Liver (tissue), 9 donors: ENCODE results near the gene S100A11. TPM values are rescaled to one million over a fixed set of nuclear protein-coding genes. Genes with fewer than 3 reads are reported as not detected.
A peak's percentile ranks its signal among the peaks of the same experiment; 100 is the strongest.

ENCODE experiments used
- DNase-seq: peaks from one replicate; pipeline ENCODE4 v3.0.0-alpha.2; 2017; ENCODE audit warnings: low spot score
- H3K27ac ChIP-seq, 2 donors: one replicate each; pipeline ENCODE4 v1.7.0; 2013; ENCODE audit warnings: inconsistent platforms in 2 of 2, low read length in 2 of 2, control low read depth in 1 of 2, low read depth in 1 of 2, mild to moderate bottlenecking in 1 of 2
- H3K27me3 ChIP-seq, 4 donors: one replicate each; pipeline versions ENCODE4 v1.6.1 to v1.7.0; 2013; ENCODE audit warnings: low read length in 3 of 4, inconsistent platforms in 1 of 4, mild to moderate bottlenecking in 1 of 4, moderate library complexity in 1 of 4; ENCODE audit not compliant: control insufficient read depth in 4 of 4, insufficient read depth in 4 of 4
- H3K36me3 ChIP-seq, 4 donors: one replicate each; pipeline versions ENCODE4 v1.6.1 to v1.7.0; 2013; ENCODE audit warnings: low read length in 3 of 4, mild to moderate bottlenecking in 3 of 4, low read depth in 1 of 4, moderate library complexity in 1 of 4; ENCODE audit not compliant: control insufficient read depth in 4 of 4, insufficient read depth in 3 of 4
- H3K4me1 ChIP-seq, 4 donors: one replicate each; pipeline versions ENCODE4 v1.6.1 to v1.7.0; 2013; ENCODE audit warnings: low read length in 3 of 4, mild to moderate bottlenecking in 3 of 4, moderate library complexity in 1 of 4; ENCODE audit not compliant: control insufficient read depth in 4 of 4, insufficient read depth in 4 of 4
- H3K4me3 ChIP-seq, 3 donors: one replicate each; pipeline versions ENCODE4 v1.6.1 to v1.7.0; 2013; ENCODE audit warnings: low read length in 3 of 3, control low read depth in 1 of 3, low read depth in 1 of 3, mild to moderate bottlenecking in 1 of 3
- H3K9ac ChIP-seq, 2 donors: one replicate each; pipeline ENCODE4 v1.7.0; 2013; ENCODE audit warnings: low read length in 2 of 2, mild to moderate bottlenecking in 2 of 2, moderate library complexity in 2 of 2, control low read depth in 1 of 2, low read depth in 1 of 2
- H3K9me3 ChIP-seq, 4 donors: one replicate each; pipeline versions ENCODE4 v1.6.1 to v1.7.0; 2013; ENCODE audit warnings: low read length in 3 of 4; ENCODE audit not compliant: control insufficient read depth in 4 of 4
- CTCF ChIP-seq: fragments of 150-350 bp; IDR thresholded peaks from 2 replicates; pipeline ENCODE4 v1.5.1; 2017; ENCODE audit warnings: improper control_type of control experiment, low read depth, low read length; ENCODE audit not compliant: missing input control
- EGR1 ChIP-seq, 2 donors: IDR thresholded peaks; 2 replicates each; pipeline ENCODE4 v1.6.1; 2016 to 2018; ENCODE audit warnings: antibody characterized with exemption in 2 of 2, low read depth in 2 of 2
- GABPA ChIP-seq, 2 donors: IDR thresholded peaks in 1 of 2; conservative IDR thresholded peaks in 1 of 2; 2 replicates each; pipeline ENCODE4 v1.6.1; 2016; ENCODE audit warnings: antibody characterized with exemption in 2 of 2, mild to moderate bottlenecking in 1 of 2, moderate library complexity in 1 of 2
- HNF4A ChIP-seq, 2 donors: conservative IDR thresholded peaks; 2 replicates each; pipeline ENCODE4 v1.6.1; 2016; ENCODE audit warnings: antibody characterized with exemption in 2 of 2, mild to moderate bottlenecking in 2 of 2
- HNF4G ChIP-seq: IDR thresholded peaks from 2 replicates; pipeline ENCODE4 v1.6.1; 2016; ENCODE audit warnings: antibody characterized with exemption
- NR2F2 ChIP-seq: IDR thresholded peaks from 2 replicates; pipeline ENCODE4 v1.6.1; 2016; ENCODE audit warnings: antibody characterized with exemption
- RAD21 ChIP-seq, 2 donors: IDR thresholded peaks; 2 replicates each; pipeline ENCODE4 v1.6.1; 2016; ENCODE audit warnings: antibody characterized with exemption in 2 of 2, mild to moderate bottlenecking in 2 of 2
- REST ChIP-seq: IDR thresholded peaks from 2 replicates; pipeline ENCODE4 v1.6.1; 2016; ENCODE audit warnings: antibody characterized with exemption, mild to moderate bottlenecking
- WGBS: extraction: QIAGEN DNeasy Blood & Tissue Kit; methylation state at CpG from one replicate; pipeline ENCODE4 v1.1.7; 2013; 5-methylcytosine and 5-hydroxymethylcytosine counted together
- polyA plus RNA-seq, 2 donors: library from polyadenylated mRNA; stranded (reverse) in 1 of 2; unstranded in 1 of 2; fragments of 200-250 nt in 1 of 2; fragments of >200 nt in 1 of 2; fragmentation: Nextera tagmentation in 1 of 2; extraction: Ambion mirVana in 1 of 2; gene quantifications; one replicate each; pipeline versions ENCODE4 v1.2.1 to v1.2.3, GENCODE V29; 2013 to 2015
- total RNA-seq, 2 donors: library from RNA; depleted of rRNA; stranded (reverse); fragments of >200 nt; gene quantifications; one replicate each; pipeline ENCODE4 v1.2.3, GENCODE V29; 2014
- TF ChIP-seq, protein P1 (sequence below): IDR thresholded peaks from 2 replicates; pipeline ENCODE4 v1.6.1; 2016; ENCODE audit warnings: antibody characterized with exemption
- donor health status: healthy.
- donor health status: healthy.
- donor health status: healthy.
- donor health status: healthy.
- donor health status: healthy.

Gene S100A11
- total and polyA plus RNA-seq, 4 donors, result 9.9 to 76.1 (median 31.0) TPM

DNA sequence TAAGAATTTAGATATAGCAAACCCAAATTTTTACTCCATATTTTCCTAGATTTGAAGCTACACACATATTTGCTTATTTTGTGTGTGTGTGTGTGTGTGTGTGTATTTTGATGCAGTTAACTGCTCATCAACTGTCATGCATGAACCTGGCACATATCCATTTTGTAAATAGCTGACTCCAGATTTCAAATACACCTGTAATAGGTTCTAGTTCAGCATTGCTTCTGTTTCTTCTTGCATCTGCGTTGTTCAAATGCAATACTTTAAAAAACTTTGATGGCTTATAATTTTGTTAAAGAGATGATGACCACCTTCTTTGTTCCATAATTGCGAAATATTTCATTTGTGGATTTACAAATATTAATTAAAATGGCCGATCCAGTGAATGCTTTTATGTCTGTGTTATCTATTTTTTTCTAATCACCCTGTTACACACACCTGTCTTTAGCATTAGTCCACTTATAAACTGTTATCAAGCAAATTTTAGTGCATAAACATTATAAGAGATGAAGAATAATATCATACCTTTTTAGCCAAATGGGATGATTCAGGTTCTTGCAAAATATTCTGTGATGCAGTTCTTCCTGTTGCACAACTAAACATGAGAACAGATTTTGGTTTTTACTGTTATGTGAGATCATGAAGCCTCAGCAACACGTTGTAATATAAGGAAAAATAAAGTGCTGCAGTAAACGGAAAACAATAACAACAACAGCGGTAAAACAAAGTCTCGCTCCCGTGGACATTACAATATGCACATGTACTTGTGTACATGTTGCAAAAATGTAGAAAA, 12.7 kb upstream of the S100A11 start:
- H3K4me3 ChIP-seq, result no peak overlapping the region
- H3K9me3 ChIP-seq, result peaks cover 0 to 6% (median 3%) of the 10 kb centered on the region in 4 donors
- H3K36me3 ChIP-seq, result no peaks in the 10 kb centered on the region
- no peak overlapping the region for H3K9ac ChIP-seq
- peaks cover 0 to 11% (median 4%) of the 10 kb centered on the region in 4 donors for H3K27me3 ChIP-seq
- H3K4me1 ChIP-seq, result no peaks in the 10 kb centered on the region
- no peak for DNase-seq
- WGBS, result 77% methylated on average over 8 of the region's 8 CpGs
- no peak for TF ChIP-seq RAD21 (IDR thresholded peaks at IDR 0.05)
- no peak for TF ChIP-seq REST
- no peak overlapping the region for H3K27ac ChIP-seq

DNA sequence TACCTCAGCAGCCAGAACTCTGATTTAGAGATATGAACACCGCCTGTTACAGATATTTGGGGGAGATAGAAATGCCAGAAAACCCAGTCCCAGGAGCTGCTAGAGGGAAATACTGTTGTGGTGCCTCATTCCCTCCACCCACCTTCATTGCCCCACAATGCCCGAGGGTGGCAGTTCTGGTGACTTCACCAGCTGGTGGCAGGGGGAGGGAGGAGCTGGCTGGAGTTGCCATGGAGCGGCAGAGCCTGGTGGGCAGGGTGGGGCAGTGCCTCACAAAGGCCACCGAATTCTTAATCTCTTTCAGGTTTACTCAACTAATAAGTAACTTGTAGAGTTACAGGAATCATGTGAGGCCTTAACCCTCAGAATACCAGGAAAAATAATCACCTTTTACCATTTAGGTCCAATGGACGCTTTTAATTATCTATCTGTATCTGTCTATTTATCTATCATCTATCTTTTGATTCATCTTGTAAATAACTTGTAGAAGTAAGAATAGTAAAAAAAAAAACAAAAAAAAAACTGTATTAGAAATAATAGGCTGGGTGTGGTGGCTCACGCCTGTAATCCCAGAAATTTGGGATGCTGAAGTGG, 11.7 kb upstream of the S100A11 start:
- no peak for TF ChIP-seq NR2F2
- no peak for TF ChIP-seq CTCF
- no peak for TF ChIP-seq EGR1 (IDR thresholded peaks at IDR 0.05; ENCODE audit: low read depth in 2 of 2)
- TF ChIP-seq GABPA (IDR thresholded peaks at IDR 0.05 in 1 of 2, conservative IDR thresholded peaks at IDR 0.05 in 1 of 2), result peak in 1 of 2 donors; percentile 2
- no peak for TF ChIP-seq HNF4G
- TF ChIP-seq, protein P1, sequence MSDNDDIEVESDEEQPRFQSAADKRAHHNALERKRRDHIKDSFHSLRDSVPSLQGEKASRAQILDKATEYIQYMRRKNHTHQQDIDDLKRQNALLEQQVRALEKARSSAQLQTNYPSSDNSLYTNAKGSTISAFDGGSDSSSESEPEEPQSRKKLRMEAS, result no peak
- no peak for TF ChIP-seq HNF4A (conservative IDR thresholded peaks at IDR 0.05)
- Histone ChIP-seq H3K4me1 (no peaks in the 10 kb centered on the region), H3K9ac (peak overlapping the region in 1 of 2 donors; percentile 88), H3K9me3 (peaks cover 0 to 6% (median 3%) of the 10 kb centered on the region in 4 donors), H3K36me3 (no peaks in the 10 kb centered on the region), H3K27ac (peak overlapping the region; percentile 85 to 89), H3K27me3 (peaks cover 0 to 6% (median 3%) of the 10 kb centered on the region in 4 donors), H3K4me3 (no peak overlapping the region)
- WGBS, result 60% methylated on average over 6 of the region's 6 CpGs
- DNase-seq, result no peak
